ENCODE data around the gene RUSF1.

RUSF1 gene

GRCh38 chr16:31471241-31471874 lies 36.8 kb downstream of the RUSF1 start:
- no peak for DNase-seq (ENCODE audit: low spot score)

- DNase-seq (ENCODE audit: low spot score): no peak
Observed at GRCh38 chr16:31470615-31471014, 37.6 kb downstream of the RUSF1 start.

GRCh38 chr16:31467858-31468257 lies 40.3 kb downstream of the RUSF1 start:
- no peak for DNase-seq (ENCODE audit: low spot score)

- no peak for DNase-seq (ENCODE audit: low spot score)
Observed at GRCh38 chr16:31467151-31467773, 40.9 kb downstream of the RUSF1 start.

DNA sequence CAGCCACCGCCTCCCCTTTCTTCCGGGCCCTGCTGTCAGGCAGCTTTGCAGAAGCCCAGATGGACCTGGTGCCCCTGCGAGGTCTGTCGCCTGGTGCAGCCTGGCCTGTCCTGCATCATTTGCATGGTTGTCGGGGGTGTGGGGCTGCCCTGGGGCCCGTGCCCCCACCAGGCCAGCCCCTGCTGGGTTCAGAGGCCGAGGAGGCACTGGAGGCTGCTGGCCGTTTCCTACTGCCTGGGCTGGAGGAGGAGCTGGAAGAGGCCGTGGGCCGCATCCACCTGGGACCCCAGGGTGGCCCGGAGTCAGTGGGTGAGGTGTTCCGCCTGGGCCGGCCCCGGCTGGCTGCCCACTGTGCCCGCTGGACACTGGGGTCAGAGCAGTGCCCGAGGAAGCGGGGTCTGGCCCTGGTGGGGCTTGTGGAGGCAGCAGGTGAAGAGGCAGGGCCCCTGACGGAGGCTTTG lies 41.8 kb downstream of the RUSF1 start:
- no peak for DNase-seq (ENCODE audit: low spot score)

DNA sequence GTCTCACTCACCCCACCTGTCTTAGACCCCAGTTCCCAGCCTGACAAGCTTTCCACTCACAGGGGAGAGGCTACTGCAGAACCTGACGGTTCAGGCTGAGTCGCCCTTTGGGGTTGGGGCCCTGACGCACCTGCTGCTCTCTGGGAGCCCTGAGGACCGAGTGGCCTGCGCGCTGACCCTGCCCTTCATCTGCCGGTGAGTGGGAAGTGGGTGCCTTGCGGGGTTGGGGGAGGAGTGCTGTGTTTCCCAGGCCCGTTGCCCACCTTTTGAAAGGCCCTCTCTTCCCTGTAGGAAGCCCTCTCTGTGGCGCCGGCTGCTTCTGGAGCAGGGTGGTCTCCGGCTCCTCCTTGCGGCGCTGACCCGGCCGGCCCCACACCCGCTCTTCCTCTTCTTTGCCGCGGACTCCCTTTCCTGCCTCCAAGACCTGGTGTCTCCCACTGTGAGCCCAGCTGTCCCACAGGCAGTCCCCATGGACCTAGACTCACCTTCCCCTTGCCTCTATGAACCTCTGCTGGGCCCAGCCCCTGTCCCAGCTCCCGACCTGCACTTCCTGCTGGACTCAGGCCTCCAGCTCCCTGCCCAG lies 42.3 kb downstream of the RUSF1 start:
- DNase-seq (ENCODE audit: low spot score): no peak

DNA sequence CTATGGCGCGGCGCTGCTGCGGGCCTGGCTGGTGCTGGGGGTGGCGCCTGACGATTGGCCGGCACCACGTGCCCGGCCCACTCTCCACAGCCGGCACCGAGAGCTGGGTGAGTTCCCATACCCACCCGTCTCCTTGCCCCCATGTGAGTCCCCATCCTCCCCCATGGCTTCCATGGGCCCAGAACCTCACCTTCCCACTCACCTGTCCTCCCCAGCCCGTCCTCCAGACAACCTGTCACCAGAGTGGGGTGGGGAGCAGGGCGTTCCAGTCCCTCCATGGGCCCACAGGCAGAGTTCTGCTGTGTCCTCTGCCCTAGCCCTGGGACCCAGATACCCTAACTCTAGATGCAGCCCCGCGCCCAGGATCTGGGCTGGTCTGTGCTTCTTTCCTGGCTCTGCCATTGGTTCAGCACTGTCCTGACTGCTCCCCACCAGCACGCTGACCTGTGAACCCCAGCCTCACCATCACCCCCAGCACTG lies 43.4 kb downstream of the RUSF1 start:
- no peak for DNase-seq (ENCODE audit: low spot score)

- no peak for DNase-seq (ENCODE audit: low spot score)
Observed at GRCh38 chr16:31464348-31464769, 43.8 kb downstream of the RUSF1 start.

DNA sequence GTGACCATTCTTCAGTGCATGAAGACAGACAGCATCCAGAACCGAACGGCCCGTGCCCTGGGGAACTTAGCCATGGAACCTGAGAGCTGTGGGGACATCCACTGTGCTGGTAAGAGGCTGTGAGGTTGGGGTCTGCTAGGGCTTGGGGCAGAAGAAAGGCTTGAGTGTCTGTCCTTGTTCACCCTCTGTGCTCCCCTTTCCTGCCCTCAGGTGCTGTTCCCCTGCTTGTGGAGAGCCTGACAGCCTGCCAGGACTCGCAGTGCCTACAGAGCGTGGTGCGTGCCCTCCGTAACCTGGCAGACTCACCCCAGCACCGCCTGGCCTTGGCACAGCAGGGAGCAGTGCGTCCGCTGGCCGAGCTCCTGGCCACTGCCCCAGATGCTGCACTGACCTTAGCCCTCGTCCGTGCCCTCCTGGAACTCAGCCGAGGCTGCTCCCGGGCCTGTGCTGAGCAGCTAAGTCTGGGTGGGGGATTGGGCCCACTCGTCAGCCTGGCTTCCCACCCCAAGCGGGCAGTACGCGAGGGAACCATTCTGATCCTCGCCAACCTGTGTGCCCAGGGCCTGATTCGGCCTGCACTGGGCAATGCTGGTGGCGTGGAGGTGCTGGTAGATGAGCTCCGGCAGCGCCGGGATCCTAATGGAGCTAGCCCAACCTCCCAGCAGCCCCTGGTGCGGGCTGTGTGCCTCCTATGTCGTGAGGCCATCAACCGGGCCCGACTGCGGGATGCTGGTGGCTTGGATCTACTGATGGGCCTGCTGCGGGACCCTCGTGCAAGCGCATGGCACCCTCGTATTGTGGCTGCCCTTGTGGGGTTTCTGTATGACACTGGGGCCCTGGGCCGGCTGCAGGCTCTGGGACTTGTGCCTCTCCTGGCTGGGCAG lies 46.0 kb downstream of the RUSF1 start:
- DNase-seq (ENCODE audit: low spot score): no peak

DNA sequence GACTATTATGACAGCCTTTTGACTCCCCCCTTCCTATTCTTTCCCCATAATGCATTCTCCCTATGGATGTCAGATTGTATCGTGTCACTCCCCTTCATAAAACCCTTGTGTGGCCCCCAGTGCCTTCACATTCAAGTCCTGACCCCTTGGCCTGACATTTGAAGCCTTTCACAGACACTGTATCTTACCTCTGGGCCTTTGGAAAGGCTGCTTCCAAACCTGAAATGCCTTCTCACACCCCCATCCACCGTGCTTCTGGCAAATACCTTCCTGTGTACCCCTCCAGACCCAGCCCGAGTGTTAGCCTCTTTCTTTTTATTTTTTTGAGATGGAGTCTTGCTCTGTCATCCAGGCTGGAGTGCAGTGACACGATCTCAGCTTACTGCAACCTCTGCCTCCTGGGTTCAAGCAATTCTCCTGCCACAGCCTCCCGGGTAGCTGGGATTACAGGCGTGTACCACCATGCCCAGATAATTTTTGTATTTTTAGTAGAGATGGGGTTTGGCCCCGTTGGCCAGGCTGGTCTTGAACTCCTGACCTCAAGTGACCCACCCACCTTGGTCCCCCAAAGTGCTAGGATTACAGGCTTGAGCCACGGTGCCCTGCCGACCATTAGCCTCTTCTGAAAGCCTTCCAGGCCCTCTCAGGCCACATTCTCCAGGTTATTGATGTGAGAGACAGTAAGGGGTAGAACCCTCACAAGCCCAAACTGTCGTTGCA lies 46.8 kb downstream of the RUSF1 start:
- DNase-seq (ENCODE audit: low spot score): no peak

- peak; percentile 24 for DNase-seq (ENCODE audit: low spot score)
Observed at GRCh38 chr16:31460582-31461002, 47.6 kb downstream of the RUSF1 start.

- DNase-seq (ENCODE audit: low spot score): peak; percentile 97
Observed at GRCh38 chr16:31459687-31460581, 48.3 kb downstream of the RUSF1 start.

GRCh38 chr16:31458844-31459686 lies 49.1 kb downstream of the RUSF1 start, which contains the start of gene ARMC5:
TSS of gene ARMC5 (plus strand) at chr16:31459501. CDS start at chr16:31459525, 24 bp downstream.
- DNase-seq (ENCODE audit: low spot score): peak; percentile 98

- peak; percentile 51 for DNase-seq (ENCODE audit: low spot score)
Observed at GRCh38 chr16:31458073-31458843, 49.9 kb downstream of the RUSF1 start.

DNA sequence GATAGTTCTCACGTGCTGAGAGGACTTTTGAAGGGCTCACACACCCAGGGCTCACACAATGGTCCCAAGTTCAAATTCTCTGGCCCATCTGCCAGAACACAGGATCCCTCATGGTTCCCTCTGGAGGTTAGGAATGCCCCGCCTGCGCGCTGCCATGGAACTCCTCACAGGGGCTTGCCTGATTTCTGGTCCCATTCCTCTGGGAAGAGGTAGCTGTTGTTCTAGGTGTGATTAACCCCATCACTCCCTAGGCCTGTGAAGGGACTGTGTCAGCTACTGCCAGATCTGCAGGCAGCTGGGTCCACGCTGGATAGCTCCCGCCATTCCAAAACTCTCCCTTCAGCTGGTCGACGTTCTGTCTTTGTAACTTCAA lies 51.2 kb downstream of the RUSF1 start:
- DNase-seq (ENCODE audit: low spot score): no peak

GRCh38 chr16:31455601-31456314 lies 52.4 kb downstream of the RUSF1 start:
- no peak for DNase-seq (ENCODE audit: low spot score)

- no peak for DNase-seq (ENCODE audit: low spot score)
Observed at GRCh38 chr16:31453255-31454204, 54.7 kb downstream of the RUSF1 start.

Data from SW480 (cell line).